Measurements from ENCODE around the gene PNP.

DNA sequence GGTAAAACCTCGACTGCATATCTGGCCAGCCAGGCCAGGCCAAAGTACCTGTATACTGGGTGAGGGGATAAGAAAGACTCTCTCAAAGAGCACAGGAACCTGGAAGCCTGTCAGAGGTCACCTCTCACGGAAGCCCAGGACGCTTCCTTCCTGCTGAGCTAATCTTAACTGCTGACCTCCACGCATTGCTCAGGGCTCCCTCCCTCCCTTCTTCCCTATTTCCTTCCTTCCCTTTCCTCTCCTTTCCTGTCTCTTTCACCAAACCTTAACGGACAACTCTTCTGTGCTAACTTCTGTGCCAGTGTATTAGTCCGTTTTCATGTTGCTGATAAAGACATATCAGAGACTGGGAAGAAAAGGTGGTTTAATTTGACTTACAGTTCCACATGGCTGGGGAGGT lies 21.4 kb downstream of the PNP start:
- TF ChIP-seq CTCF (IDR thresholded peaks at IDR 0.05; ENCODE audit: low read depth, low read length) (no peak), EZH2phosphoT487 (IDR thresholded peaks at IDR 0.05; ENCODE audit: low read depth) (no peak)

Data from OCI-LY3 (cell line).